H9 (cell line): ENCODE results near the gene DENND5B. TPM values are rescaled to one million over a fixed set of nuclear protein-coding genes. Genes with fewer than 3 reads are reported as not detected.

ENCODE experiments used
- DNase-seq: peaks from one replicate; pipeline ENCODE4 v3.0.0-alpha.2; 2017
- H2AFZ ChIP-seq: one replicate; pipeline ENCODE4 v1.6.1; 2013; ENCODE audit warnings: mild to moderate bottlenecking, low read length, control low read depth, moderate library complexity
- H2AK5ac ChIP-seq: 2 replicates; pipeline ENCODE4 v1.6.1; 2013; ENCODE audit warnings: low read length, control low read depth, mixed read lengths; ENCODE audit not compliant: insufficient read length
- H2BK120ac ChIP-seq: one replicate; pipeline ENCODE4 v1.6.1; 2013; ENCODE audit warnings: low read depth, mild to moderate bottlenecking, low read length, control low read depth, inconsistent platforms; ENCODE audit not compliant: poor library complexity, severe bottlenecking
- H2BK12ac ChIP-seq: 2 replicates; pipeline ENCODE4 v1.6.1; 2013; ENCODE audit warnings: low read length, control low read depth, mixed read lengths, low read depth; ENCODE audit not compliant: insufficient read length
- H2BK15ac ChIP-seq: 2 replicates; pipeline ENCODE4 v1.6.1; 2013; ENCODE audit warnings: low read depth, low read length, control low read depth
- H2BK20ac ChIP-seq: one replicate; pipeline ENCODE4 v1.6.1; 2013; ENCODE audit warnings: low read depth, mild to moderate bottlenecking, low read length, control low read depth, inconsistent platforms; ENCODE audit not compliant: poor library complexity, severe bottlenecking
- H2BK5ac ChIP-seq: 2 replicates; pipeline ENCODE4 v1.6.1; 2013; ENCODE audit warnings: low read length, control low read depth, mixed read lengths; ENCODE audit not compliant: insufficient read length
- H3K14ac ChIP-seq: 2 replicates; pipeline ENCODE4 v1.6.1; 2013; ENCODE audit warnings: low read length, control low read depth; ENCODE audit not compliant: insufficient read depth
- H3K18ac ChIP-seq: 2 replicates; pipeline ENCODE4 v1.6.1; 2013; ENCODE audit warnings: low read depth, mild to moderate bottlenecking, mixed read lengths, low read length, control low read depth; ENCODE audit not compliant: insufficient read length
- H3K23ac ChIP-seq: 2 replicates; pipeline ENCODE4 v1.6.1; 2013; ENCODE audit warnings: low read length, control low read depth, mixed read lengths, low read depth; ENCODE audit not compliant: insufficient read length
- H3K23me2 ChIP-seq: 2 replicates; pipeline ENCODE4 v1.6.1; 2013; ENCODE audit warnings: low read depth, mild to moderate bottlenecking, mixed read lengths, low read length, control low read depth; ENCODE audit not compliant: insufficient read length, poor library complexity, severe bottlenecking
- H3K27ac ChIP-seq: 2 replicates; pipeline ENCODE4 v1.5.1; 2013; ENCODE audit warnings: low read length, control low read depth, mixed read lengths, low read depth; ENCODE audit not compliant: insufficient read length
- H3K27me3 ChIP-seq: 2 replicates; pipeline ENCODE4 v1.6.1; 2013; ENCODE audit warnings: low read length, control low read depth, inconsistent platforms; ENCODE audit not compliant: insufficient read depth
- H3K4ac ChIP-seq: 2 replicates; pipeline ENCODE4 v1.6.1; 2013; ENCODE audit warnings: low read depth, mild to moderate bottlenecking, control low read depth, inconsistent platforms, low read length, moderate library complexity
- H3K4me1 ChIP-seq: 2 replicates; pipeline ENCODE4 v1.6.1; 2013; ENCODE audit warnings: low read length, control low read depth, inconsistent platforms; ENCODE audit not compliant: insufficient read depth
- H3K4me2 ChIP-seq: 2 replicates; pipeline ENCODE4 v1.6.1; 2013; ENCODE audit warnings: low read length, control low read depth, mixed read lengths; ENCODE audit not compliant: insufficient read length, insufficient read depth
- H3K56ac ChIP-seq: 2 replicates; pipeline ENCODE4 v1.6.1; 2013; ENCODE audit warnings: low read depth, mild to moderate bottlenecking, mixed read lengths, low read length, control low read depth; ENCODE audit not compliant: insufficient read length
- H3K79me1 ChIP-seq: 2 replicates; pipeline ENCODE4 v1.6.1; 2013; ENCODE audit warnings: low read depth, mild to moderate bottlenecking, moderate library complexity, low read length, control low read depth, inconsistent platforms; ENCODE audit not compliant: insufficient read depth, poor library complexity, severe bottlenecking
- H3K79me2 ChIP-seq: 2 replicates; pipeline ENCODE4 v1.6.1; 2013; ENCODE audit warnings: low read length, control low read depth, inconsistent platforms; ENCODE audit not compliant: insufficient read depth
- H3K9ac ChIP-seq: 2 replicates; pipeline ENCODE4 v1.6.1; 2013; ENCODE audit warnings: low read length, control low read depth, mixed read lengths; ENCODE audit not compliant: insufficient read length; ENCODE audit errors: extremely low read depth
- H3K9me3 ChIP-seq: one replicate; pipeline ENCODE4 v1.6.1; 2013; ENCODE audit warnings: low read depth, low read length, inconsistent platforms; ENCODE audit not compliant: control insufficient read depth
- H3T11ph ChIP-seq: one replicate; pipeline ENCODE4 v1.6.1; 2013; ENCODE audit warnings: mild to moderate bottlenecking, low read length, control low read depth, inconsistent platforms
- H4K20me1 ChIP-seq: one replicate; pipeline ENCODE4 v1.6.1; 2013; ENCODE audit not compliant: control insufficient read depth, insufficient read length, insufficient read depth
- H4K5ac ChIP-seq: 2 replicates; pipeline ENCODE4 v1.6.1; 2013; ENCODE audit warnings: low read depth, mild to moderate bottlenecking, mixed read lengths, low read length, control low read depth; ENCODE audit not compliant: insufficient read length
- H4K8ac ChIP-seq: replicated peaks from 2 replicates; pipeline ENCODE4 v1.6.1; 2013; ENCODE audit warnings: low read length, control low read depth, mixed read lengths, low read depth; ENCODE audit not compliant: insufficient read length
- H4K91ac ChIP-seq: 2 replicates; pipeline ENCODE4 v1.6.1; 2013; ENCODE audit warnings: low read depth, mild to moderate bottlenecking, moderate library complexity, mixed read lengths, low read length, control low read depth; ENCODE audit not compliant: insufficient read length
- H3K27ac Mint-ChIP-seq, 3 experiments: 2 replicates in 2 of 3; 3 replicates in 1 of 3; pipeline ENCODE4 v1.8.0; 2020 to 2021; ENCODE audit warnings: mixed read lengths in 3 of 3, mild to moderate bottlenecking in 1 of 3, moderate library complexity in 1 of 3
- H3K27me3 Mint-ChIP-seq: 2 replicates; pipeline ENCODE4 v1.8.0; 2021; ENCODE audit warnings: low read depth, mild to moderate bottlenecking, moderate library complexity, mixed read lengths
- H3K36me3 Mint-ChIP-seq, 3 experiments: 2 replicates in 2 of 3; 3 replicates in 1 of 3; pipeline ENCODE4 v1.8.0; 2020 to 2021; ENCODE audit warnings: low read depth in 3 of 3, mixed read lengths in 3 of 3; ENCODE audit not compliant: insufficient read depth in 1 of 3
- H3K4me1 Mint-ChIP-seq, 2 experiments: 2 replicates each; pipeline ENCODE4 v1.8.0; 2020; ENCODE audit warnings: mixed read lengths in 2 of 2
- H3K4me3 Mint-ChIP-seq, 2 experiments: 2 replicates in 1 of 2; 3 replicates in 1 of 2; pipeline ENCODE4 v1.8.0; 2020 to 2021; ENCODE audit warnings: mild to moderate bottlenecking in 2 of 2, mixed read lengths in 2 of 2, moderate library complexity in 1 of 2
- H3K9me3 Mint-ChIP-seq, 2 experiments: 2 replicates in 1 of 2; 3 replicates in 1 of 2; pipeline ENCODE4 v1.8.0; 2020; ENCODE audit warnings: mild to moderate bottlenecking in 2 of 2, mixed read lengths in 2 of 2, moderate library complexity in 1 of 2
- CTCF ChIP-seq: fragments of 200-600 bp; sonication (generic); conservative IDR thresholded peaks from 3 replicates; pipeline ENCODE4 v1.8.0; 2021; ENCODE audit warnings: antibody characterized with exemption, mild to moderate bottlenecking
- WGBS: extraction: QIAGEN DNeasy Blood & Tissue Kit; methylation state at CpG from one replicate; pipeline ENCODE4 v1.1.7; 2013; ENCODE audit warnings: missing lambda C conversion rate, low lambda C conversion rate, mixed read lengths; ENCODE audit not compliant: insufficient read length; ENCODE audit errors: extremely low coverage; 5-methylcytosine and 5-hydroxymethylcytosine counted together
- total RNA-seq: library from RNA; stranded (reverse); gene quantifications from 2 replicates; pipeline ENCODE4 v1.2.1, GENCODE V29; 2021

Gene DENND5B
- total RNA-seq, 1 experiment from 2014 or later = 13.4 TPM

DNA sequence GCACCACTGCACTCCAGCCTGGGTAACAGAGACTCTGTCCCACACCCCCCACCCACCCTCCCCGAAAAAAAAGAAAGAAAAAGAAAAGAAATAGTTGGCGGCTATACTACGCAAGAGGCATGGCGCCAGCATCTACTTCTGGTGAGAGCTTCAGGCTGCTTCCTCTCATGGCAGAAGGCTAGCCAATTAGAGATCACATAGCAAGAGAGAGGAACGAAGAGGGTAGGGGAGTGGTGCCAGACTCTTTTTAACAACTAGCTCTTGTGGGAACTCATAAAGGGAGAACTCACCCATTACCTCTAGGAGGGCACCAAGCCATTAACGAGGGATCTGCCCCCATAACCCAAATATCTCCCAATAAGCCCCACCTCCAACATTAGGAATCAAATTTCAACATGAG lies 6.2 kb downstream of the DENND5B start:
- no peak overlapping the region for H2BK5ac ChIP-seq
- no peak overlapping the region for H2BK120ac ChIP-seq
- no peak overlapping the region for H3K4me2 ChIP-seq

More for the DNA sequence above, 6.2 kb downstream of the DENND5B start:
- Histone ChIP-seq H3K4me1 (no peaks in the 10 kb centered on the region), H2BK15ac (no peak overlapping the region), H2AK5ac (no peak overlapping the region), H3K9me3 (no peaks in the 10 kb centered on the region), H2BK20ac (no peak overlapping the region), H3K18ac (no peak overlapping the region), H3K23ac (no peak overlapping the region), H3K14ac (no peak overlapping the region), H3K27me3 (no peaks in the 10 kb centered on the region), H3K9ac (no peak overlapping the region), H4K8ac (no peak overlapping the region), H3K23me2 (peaks cover 3% of the 10 kb centered on the region), H2AFZ (no peak overlapping the region), H4K5ac (no peak overlapping the region), H3K79me2 (0 out of 2 replicates have a peak, but pooled peaks cover 2% of the 10 kb centered on the region), H3K4ac (no peak overlapping the region), H3K79me1 (peaks cover 3% of the 10 kb centered on the region), H3K56ac (no peak overlapping the region), H4K91ac (no peak overlapping the region), H4K20me1 (no peaks in the 10 kb centered on the region), H3T11ph (no peak overlapping the region), H2BK12ac (no peak overlapping the region), H3K27ac (no peak overlapping the region)
- Mint-ChIP-seq H3K27ac (no peak overlapping the region), H3K27me3 (peaks cover 6% of the 10 kb centered on the region), H3K4me3 (no peak overlapping the region), H3K36me3 (peaks cover 0 to 6% (median 3%) of the 10 kb centered on the region in 3 experiments; a peak in 1 of 7 replicates), H3K4me1 (peaks cover 22 to 33% of the 10 kb centered on the region in 2 experiments), H3K9me3 (no peaks in the 10 kb centered on the region)
- no peak for DNase-seq
- no peak for TF ChIP-seq CTCF
- no CpG with 5 or more reads among the region's 6 CpGs for WGBS
